GM19372 (cell line): ENCODE measurements around the gene ELAPOR1.
"Not testable (repeated sequence)": the region's sequence is repeated elsewhere in the genome, so short reads cannot be mapped to it uniquely, and the experiment has no call there.

ENCODE experiments used
- ATAC-seq: cut with Tn5 transposase; IDR thresholded peaks from one replicate; pipeline ENCODE4 v1.9.1; 2021; ENCODE audit warnings: mild to moderate bottlenecking, low read depth, moderate library complexity; ENCODE audit not compliant: unreplicated experiment

The ELAPOR1 gene

DNA sequence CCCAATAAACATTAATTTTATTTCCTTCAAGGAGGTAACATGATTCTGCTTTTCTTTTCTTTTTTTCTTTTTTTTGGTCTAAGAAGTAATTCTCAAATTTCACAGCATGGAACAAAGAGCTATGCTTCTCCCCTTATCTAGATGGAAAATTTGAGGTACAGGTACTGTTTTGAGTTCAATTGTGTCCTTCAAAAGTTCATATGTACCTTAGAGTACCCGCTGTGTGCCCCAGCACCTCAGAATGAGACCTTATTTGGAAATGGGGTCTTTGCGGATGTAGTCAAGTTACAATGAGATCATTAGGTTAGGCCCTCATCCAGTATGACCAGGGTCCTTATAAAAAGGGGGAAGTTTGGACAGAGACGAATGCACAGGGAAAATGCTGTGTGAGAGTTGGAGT, 22.0 kb downstream of the ELAPOR1 start:
- ATAC-seq = no peak

DNA sequence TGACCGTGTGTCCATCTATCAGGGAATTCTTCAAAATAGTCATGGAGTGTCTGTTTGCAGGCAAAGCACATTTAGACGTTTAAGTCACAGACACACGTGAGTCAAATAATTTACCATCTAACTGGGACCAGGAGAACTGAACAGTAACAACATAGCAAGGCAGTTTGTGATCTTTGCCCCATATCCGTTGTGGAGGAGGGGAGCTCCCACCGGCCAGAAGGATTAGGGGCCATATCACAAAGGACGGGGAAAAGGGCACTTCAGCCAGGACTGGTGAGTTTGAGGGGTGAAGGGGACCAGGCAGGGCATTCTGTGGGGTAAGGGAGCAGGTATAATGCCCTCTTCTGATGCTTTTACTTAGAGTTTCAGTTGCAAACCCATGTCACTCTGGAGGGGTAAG, 22.9 kb downstream of the ELAPOR1 start:
- no peak for ATAC-seq

DNA sequence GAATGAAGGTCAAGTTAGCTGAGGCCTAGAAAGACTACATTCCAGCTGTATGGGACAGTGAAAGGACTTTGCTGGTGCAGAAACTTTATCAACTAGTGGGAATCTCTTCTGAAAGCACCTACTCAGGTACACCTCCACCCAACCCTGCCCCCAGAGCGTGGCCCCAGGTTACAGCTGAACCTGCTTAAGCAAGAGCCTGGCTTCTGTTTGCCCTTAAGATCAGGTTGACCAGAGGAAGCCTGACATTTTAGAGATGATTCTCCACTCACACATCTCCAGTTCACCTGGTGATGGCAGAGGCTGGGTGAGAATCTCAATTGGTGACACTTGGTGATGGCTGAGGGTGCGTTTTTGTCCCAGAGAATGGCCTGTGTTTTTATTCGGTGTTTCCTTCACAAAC, 24.0 kb downstream of the ELAPOR1 start:
- no peak for ATAC-seq

DNA sequence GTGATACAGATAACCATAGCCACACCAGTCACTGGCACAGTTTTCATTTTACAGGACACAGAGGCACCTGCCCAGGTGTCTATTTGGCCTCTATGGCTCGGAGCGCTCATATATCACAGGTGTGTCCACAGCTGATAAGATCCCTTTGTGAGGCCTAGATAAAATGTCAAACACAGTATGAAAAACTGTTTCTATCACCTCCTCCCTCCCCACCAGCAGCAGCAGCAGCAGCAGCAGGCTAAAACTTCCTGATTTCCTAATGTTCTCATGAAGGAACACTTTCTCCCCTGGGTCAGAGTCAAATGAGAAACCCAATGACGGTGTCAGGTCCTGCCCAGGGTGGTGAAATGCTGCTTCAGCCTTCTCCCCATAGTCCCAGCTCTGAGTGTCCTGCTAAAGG, 24.4 kb downstream of the ELAPOR1 start:
- no peak for ATAC-seq

DNA sequence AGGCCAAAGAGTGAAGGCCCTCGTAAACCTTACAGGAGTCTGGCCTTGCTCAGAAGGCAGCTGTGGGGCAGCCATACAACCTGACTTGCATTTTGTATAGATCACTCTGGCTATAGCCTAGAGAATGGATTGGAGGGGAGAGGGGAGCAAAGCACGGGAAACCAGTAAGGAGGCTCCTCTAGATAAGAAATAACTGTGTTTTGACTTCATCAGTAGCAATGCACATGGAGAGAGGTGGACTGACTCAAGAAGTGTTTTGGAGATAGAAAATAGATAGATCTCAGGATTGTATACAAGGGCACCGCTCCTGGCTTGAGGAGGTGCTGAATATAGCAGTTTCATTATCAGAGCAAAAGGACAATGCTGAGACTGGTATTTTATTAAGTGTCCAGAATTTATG, 26.5 kb downstream of the ELAPOR1 start:
- no peak for ATAC-seq

DNA sequence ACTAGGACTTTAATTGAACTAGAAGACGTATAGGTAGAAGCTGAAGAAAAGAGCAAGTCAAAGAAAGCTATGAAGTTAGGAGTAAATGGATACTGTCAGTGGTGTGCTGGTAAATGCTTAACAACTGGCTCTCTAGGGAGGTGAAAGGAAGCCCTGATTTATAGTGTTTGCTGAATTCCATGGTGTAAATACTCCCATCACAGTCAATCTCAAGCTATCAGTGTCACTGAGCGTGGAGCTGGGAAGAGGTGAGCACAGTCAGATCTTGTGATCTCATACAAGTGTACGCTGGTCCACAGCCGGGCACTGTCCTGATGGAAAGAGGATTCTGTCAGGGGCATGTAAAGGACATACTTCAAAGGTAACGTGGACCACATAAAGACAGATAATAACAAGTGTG, 28.3 kb downstream of the ELAPOR1 start:
- no peak for ATAC-seq

DNA sequence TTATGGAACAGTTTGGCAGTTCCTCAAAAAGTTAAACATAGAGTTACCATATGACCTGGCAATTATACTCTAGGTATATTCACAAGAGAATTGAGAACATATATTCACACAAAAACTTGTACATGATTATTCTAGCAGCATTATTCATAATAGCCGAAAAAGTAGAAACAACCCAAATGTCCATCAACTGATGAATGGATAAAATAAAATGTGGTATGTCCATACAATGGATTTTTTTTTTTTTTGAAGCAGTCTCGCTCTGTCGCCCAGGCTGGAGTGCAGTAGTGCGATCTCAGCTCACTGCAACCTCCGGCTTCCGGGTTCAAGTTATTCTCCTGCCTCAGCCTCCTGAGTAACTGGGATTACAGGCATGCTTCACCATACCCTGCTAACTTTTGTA, 28.8 kb downstream of the ELAPOR1 start:
- not testable (repeated sequence) for ATAC-seq

DNA sequence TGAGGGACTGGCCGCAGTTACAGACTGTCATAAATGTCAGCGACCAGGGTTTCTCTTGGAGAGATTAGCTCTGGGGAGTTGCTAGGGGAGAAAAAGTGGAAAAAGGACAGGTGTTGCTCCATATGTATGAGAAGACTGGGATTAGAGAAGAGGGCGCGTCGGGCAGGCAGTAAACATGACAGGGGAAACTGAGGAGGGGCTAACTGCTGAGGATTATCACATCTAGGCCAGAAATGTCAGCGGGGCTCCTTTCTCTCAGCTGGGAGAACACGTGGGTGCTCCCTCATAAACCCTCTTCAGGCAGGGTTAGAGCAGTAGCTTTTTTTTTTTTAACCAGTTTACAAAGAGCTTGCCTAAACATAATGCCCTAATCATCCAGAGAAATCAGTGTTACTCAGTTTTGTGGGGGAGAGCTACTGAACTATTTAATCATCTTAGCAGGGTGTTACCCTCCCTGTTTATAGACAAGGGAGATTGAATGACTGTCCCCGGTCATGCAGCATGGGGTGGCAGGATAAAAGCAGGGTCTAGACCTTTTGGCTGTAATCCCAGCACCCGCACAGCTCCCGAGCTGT, 35.2 kb downstream of the ELAPOR1 start:
- ATAC-seq = no peak

DNA sequence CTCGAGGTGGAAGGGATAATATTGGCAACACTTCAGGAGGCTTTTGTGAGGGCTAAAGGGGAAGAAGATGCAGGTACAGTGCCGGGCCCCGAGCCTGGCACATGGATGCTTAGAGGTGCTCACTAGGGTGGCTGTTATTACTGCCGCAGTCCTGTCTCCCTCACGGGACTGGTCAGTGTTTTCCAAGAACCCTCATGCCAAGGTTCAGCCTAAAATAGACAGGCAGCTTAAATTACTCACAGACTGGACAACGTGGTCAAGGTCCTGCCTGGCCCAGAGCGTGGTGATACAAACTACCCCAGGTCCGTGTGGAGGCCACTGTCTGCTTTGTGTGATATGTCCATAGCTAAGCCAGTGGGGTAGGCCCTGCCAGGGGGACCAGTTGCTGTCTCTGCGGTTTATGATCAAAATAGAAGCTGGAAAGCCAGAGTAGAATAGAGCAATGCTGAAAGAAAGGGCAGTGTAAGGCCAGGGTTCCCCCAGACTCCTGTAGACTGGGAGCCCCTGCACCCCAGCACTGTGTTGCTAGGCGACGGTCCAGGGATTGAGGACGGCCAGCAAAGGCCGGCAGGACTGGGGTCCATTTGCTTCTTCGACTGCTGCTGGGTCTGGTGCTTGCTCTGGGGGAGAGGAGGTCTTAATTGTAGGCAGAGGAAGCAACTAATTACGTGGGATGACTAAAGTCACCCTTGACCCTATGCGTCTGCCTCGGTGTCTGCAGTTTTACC, 36.1 kb downstream of the ELAPOR1 start:
- no peak for ATAC-seq

DNA sequence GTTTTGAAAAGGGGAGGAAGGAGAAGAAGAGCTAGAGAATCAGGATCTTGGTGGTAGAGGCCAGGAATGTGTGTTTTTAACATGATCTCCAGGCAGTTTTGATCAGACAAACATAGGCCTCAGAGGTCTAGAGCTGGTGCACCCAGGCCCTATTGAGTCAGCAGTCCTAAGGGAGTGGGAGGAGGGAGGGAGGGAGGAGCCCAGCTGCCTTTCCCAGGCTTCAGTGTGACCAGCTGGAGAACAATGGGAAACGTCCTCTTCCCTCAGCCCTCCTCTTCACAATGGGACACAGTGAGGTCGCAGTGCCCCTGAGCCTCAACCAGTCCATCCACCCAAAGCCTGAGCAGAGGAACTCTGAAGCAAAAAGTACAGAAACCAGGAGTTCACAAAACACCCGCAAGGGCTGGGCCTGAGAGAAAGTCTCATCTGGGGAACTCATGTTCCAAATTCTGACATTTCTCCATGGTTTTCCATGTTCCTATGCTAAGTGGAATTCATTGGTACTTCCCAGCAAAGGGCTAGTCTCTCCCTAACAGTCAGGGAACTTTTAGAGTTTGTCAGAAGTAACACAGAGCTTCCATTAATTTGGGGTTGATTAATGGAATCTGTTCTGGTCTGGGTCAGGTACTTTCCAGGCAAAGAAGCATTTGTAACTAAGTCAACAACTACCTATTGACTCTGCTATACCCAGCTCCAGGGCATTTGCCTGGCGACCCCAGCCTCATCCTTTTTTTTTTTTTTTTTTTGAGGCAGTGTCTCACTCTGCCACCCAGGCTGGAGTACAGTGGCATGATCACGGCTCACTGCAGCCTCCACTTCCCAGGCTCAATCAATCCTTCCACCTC, 37.5 kb downstream of the ELAPOR1 start:
- ATAC-seq = no peak

DNA sequence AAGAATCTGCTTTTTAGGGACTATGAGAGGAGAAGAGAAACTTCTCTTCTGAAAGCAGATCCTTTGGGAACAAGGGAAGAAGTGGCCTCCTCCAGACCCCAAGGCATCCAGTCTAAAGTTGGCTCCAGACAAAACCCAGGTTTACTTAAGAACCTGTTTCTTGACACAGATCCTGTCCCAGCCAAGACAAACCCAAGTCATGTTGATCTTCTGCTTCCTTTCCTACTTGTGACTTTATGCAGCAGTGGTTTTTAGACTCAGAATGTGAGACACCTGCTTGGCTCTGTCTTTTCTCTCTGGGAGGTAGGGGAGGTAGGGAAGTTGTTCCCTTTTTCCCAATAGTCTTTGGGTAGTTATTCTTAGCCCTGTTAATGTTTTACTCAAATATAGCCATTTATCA, 38.3 kb downstream of the ELAPOR1 start:
- no peak for ATAC-seq

DNA sequence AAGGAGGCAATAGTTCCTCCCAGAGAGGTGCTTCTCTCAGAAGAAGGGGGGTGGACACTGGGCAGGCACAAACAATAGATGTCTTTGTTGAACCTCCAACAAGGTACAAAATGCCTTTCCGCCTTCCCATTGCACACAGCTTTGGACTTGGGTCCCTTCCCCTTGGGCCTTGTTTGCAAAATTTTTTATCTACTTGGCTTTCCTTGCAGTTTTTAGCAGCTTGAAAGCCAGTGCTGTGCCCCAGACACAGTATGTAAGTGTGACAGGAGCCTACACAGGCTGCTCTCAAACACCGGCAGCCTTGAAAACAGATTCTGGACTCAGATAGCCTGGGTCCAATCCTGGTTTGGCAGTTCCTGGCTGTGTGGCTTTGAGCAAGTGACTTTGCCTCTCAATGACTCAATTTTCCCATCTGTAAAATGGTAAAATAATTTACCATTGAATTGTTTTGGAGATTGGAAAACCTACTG, 43.0 kb downstream of the ELAPOR1 start:
- no peak for ATAC-seq

DNA sequence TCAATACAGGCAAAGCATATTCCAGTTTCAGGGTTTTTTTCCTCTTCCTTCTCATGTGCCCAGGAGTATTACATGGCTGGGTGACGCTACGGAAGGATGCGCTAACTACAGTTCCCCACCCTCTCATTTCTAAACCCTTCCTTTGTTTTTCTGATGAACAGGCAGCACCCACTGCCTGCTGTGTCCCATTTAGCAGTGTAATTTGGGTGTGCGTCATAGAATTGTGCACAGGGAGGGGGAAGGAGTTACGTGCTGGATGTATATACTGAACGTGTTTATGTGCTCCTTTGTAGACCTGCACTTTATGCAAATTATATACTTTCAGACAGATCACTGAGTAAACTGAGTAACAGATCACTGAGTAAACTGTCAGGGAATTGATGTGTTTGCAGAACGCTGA, 44.5 kb downstream of the ELAPOR1 start:
- ATAC-seq = no peak

DNA sequence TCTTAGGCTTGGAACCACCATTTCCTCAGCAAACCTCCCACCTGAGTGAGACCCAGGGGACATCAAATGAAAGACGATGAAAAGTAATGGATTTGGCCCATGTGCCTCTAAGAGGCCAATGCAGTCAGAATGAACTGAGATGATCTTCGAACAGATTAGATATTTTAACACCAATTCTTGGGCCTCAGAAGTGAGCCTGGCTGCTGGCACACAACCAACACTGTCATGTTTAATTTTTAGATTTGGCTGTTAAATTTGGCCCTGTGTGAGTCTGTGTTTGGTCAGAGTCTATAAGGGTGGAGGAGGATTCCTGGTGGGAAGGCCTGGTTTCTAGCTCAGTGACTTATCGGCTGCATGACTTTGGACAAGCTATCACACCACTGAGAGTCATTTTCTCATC, 45.4 kb downstream of the ELAPOR1 start:
- no peak for ATAC-seq

DNA sequence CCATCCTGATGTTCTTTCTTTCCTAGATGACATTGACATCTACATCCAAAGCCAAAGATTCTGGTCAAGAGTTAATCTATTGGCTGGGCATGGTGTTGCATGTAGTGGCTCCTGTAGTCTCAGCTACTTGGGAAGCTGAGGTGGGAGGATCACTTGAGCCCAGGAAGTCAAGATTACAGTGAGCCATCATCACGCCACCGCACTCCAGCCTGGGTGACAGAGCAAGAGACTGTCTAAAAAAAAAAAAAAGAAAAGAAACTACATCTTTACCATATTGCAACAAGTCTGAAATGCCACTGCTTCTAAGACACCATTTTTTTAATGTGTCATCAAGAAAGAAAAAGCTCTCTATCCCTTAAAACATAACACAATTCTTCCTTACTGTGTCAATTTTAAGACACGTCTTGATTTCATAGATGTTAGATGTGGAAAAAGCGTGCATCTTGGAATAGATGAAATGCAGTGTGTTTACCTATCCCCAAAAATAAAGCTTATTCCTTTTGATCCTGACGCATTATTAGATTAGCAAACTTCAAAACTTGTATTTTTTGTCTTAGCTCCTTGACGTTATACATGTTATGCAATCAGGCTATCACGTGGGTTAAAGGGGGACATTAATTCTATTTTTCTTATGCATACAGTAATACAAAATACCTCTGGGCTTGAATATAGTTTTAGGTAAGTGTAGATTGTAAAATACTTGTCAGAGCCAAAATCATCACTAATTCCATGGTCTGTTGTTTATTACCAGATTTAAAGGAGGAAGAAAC, 46.3 kb downstream of the ELAPOR1 start:
- ATAC-seq = no peak

DNA sequence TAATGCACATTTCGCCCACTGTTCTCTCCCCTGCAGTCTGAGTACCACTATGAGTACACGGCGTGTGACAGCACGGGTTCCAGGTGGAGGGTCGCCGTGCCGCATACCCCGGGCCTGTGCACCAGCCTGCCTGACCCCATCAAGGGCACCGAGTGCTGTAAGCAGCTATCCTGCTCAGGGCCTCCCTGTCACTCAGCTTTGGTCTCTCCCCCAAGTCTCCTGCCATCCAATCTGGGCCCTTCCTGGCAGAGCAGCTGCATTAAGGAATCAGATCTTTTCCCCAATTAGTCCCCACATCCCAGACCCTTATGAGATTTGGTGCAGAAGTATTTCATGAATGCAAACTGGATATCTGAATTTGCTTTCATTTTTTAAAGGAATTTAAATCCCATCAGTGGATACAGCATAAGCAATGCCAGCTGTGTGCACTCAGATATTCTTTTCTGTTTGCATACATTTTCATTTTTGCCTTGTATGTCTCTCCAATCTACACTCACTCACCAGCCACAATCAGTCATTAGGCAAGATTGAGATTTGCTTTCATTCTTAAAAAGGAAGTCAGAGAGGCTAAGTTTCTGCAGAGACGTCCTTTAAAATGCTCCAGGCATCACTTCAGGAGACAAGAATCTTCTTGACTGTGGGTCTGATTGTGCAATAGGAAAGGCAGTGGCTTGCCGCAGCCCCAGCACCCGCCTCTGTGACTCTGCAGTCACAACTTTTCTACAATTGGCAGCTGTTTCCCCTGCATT, 48.1 kb downstream of the ELAPOR1 start:
- no peak for ATAC-seq

DNA sequence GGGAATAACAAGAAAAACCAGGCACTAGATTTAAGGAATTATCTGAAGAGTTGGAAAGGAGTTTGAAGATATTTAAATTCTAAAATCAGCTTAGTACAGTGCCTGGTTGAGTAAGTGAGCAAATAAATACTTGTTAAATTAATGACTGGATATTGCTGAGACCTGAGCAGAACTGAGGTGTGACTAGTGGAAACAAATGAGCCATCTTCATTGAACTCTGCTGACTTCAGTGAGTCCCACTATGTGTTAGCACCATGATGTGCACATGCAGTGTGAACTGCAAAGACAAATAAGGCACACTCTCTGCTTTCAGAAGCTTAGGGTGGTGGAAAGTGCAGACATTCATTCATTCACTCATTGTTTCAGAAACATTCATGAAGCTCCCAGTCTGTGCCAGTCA, 48.7 kb downstream of the ELAPOR1 start:
- ATAC-seq = no peak

DNA sequence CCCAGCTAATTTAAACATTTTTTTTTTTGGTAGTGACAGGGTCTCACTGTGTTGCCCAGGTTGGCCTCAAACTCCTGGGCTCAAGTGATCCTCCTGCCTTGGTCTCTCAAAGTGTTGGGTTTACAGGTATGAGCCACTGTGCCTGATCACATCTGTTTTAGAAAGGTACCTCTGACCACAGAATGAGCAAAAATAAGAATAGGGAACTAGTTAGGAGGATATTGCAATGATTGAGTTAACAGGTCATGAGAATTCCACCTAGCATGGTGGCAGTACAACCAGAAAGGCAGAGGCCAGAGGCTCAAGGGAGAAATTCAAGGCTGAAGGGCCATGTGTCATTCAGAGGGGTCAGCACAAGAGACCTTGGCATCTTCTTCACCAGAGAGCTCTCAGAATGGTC, 49.6 kb downstream of the ELAPOR1 start:
- no peak for ATAC-seq
